ENCODE data around the gene MORN4. TPM values are rescaled to one million over a fixed set of nuclear protein-coding genes. Genes with fewer than 3 reads are reported as not detected.

MORN4 gene
- total RNA-seq, 1 donor = 10.1 TPM

DNA sequence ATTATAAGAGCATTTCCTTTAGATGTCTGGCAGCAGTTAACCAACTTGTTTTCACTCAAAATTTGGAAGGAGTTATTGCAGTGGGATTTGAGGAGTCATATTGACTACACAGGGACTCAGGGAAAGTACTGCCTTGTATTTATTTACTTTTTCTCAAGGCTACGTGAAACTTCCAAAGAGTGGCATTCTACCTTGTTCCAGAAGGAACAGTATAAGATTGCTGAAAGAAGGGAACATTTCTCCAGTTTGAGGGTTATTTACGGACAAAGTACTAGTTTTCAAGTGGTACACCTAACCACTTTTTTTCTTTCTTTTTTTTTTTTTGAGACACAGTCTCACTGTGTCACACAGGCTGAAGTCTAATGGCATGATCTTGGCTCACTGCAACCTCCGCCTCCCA is 5.1 kb downstream of the MORN4 start:
- TF ChIP-seq, protein P1, sequence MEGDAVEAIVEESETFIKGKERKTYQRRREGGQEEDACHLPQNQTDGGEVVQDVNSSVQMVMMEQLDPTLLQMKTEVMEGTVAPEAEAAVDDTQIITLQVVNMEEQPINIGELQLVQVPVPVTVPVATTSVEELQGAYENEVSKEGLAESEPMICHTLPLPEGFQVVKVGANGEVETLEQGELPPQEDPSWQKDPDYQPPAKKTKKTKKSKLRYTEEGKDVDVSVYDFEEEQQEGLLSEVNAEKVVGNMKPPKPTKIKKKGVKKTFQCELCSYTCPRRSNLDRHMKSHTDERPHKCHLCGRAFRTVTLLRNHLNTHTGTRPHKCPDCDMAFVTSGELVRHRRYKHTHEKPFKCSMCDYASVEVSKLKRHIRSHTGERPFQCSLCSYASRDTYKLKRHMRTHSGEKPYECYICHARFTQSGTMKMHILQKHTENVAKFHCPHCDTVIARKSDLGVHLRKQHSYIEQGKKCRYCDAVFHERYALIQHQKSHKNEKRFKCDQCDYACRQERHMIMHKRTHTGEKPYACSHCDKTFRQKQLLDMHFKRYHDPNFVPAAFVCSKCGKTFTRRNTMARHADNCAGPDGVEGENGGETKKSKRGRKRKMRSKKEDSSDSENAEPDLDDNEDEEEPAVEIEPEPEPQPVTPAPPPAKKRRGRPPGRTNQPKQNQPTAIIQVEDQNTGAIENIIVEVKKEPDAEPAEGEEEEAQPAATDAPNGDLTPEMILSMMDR (IDR thresholded peaks at IDR 0.05; ENCODE audit: insufficient read depth, low read length) = no peak
- no peak overlapping the region for H3K4me3 ChIP-seq (ENCODE audit: low read depth, low read length)
- DNase-seq (ENCODE audit: low read depth) = no peak

DNA sequence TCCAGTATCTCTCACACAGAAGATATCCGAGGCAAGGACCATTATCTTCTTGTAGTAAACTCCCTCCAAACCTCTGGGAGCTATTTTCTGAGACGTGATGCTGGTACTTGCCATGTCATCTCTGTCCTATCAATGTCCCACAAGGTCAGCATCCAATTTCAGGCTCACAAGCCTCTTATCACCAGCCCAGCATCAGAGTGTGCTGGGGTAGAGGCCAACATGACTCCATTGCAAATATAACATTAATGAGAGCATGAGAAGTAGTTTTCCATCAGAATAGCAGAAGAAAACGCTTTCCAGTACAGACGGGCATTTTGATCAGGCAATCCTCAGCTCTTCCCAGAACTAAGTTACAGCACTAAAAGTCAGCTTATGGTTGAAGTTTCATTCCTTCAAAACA is 5.6 kb downstream of the MORN4 start:
- TF ChIP-seq, protein P1 (IDR thresholded peaks at IDR 0.05; ENCODE audit: insufficient read depth, low read length) = no peak
- no peak overlapping the region for H3K4me3 ChIP-seq (ENCODE audit: low read depth, low read length)
- no peak for DNase-seq (ENCODE audit: low read depth)

- DNase-seq (ENCODE audit: low read depth) = no peak
- TF ChIP-seq, protein P1 (IDR thresholded peaks at IDR 0.05; ENCODE audit: insufficient read depth, low read length) = no peak
- H3K4me3 ChIP-seq (ENCODE audit: low read depth, low read length) = no peak overlapping the region
These were observed 10.0 kb downstream of the MORN4 start for GRCh38 chr10:97623277-97623676.

DNA sequence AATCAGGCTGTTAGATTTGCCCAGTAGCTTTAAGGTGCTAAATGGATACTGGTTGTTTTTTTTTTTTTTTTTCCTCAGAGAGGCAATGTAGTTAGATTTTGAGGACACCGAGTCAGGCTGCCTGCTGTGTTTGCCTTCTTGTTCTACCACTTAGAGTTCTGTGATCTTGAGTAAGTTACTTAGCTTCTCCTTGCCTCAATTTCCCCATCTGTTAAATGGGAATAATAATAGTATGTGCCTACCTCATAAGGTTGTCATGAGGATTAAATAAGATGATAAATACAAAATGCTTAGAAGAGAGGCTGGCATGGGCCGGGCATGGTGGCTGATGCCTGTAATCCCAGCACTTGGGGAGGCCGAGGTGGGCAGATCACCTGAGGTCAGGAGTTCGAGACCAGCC is 14.6 kb downstream of the MORN4 start:
- no peak for DNase-seq (ENCODE audit: low read depth)
- H3K4me3 ChIP-seq (ENCODE audit: low read depth, low read length) = no peak overlapping the region
- TF ChIP-seq, protein P1 (IDR thresholded peaks at IDR 0.05; ENCODE audit: insufficient read depth, low read length) = no peak

DNA sequence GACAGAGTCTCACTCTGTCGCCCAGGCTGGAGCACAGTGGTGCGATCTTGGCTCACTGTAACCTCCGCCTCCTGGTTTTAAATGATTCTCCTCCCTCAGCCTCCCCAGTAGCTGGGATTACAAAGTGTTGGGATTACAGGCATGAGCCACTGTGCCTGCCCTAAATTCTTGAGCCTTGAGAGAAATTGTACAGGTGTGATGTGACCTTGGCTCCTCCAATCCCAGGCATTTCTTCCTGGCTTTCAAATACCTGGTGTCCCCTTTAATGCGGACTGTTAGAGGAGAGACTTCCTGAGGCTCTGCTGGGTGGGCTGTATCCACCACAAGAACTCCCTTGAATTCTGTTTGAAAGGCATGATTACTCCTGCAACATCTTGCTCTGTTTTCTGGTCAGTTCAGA is 15.0 kb downstream of the MORN4 start:
- DNase-seq (ENCODE audit: low read depth) = no peak
- TF ChIP-seq, protein P1 (IDR thresholded peaks at IDR 0.05; ENCODE audit: insufficient read depth, low read length) = no peak
- no peak overlapping the region for H3K4me3 ChIP-seq (ENCODE audit: low read depth, low read length)

DNA sequence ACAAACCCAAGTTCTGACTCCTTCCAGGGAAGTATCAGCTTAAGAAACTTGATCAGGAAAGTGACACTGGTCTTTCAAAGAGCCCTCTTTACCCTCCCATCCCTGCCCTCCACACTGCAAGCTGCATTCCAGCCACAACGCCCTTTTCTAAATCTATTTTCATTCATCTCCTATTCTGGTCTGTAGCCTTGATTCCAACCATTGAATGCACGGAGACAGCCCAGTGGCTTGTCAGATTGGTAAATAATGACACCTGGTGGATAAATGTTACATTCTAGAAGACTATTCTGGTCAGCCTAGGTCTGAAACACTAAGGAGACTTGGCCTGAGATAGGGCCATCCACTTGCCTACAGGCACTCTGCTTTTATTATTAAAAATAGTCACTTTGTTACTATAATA is 20.9 kb downstream of the MORN4 start:
- H3K4me3 ChIP-seq (ENCODE audit: low read depth, low read length) = no peak overlapping the region
- TF ChIP-seq, protein P1 (IDR thresholded peaks at IDR 0.05; ENCODE audit: insufficient read depth, low read length) = peak; percentile 37
- peak; percentile 69 for DNase-seq (ENCODE audit: low read depth)

DNA sequence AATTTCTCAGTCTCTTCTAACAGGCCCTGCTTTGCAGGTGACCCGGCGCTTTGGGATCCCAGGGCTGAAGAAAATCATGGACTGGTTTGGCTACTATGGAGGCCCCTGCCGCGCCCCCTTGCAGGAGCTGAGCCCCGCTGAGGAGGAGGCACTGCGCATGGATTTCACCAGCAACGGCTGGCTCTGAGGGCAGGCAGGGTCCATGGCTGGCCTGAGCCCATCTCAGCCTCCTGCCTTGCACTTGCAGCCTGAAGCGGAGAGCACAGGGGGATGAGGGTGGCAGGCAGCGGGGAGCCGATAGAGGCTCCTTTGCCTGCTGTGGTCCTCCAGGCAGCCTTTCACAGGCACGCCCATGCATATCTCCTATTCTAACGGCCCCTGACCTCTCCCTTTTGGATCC is 21.8 kb downstream of the MORN4 start:
- DNase-seq (ENCODE audit: low read depth) = no peak
- no peak overlapping the region for H3K4me3 ChIP-seq (ENCODE audit: low read depth, low read length)
- TF ChIP-seq, protein P1 (IDR thresholded peaks at IDR 0.05; ENCODE audit: insufficient read depth, low read length) = no peak
